K562 (cell line): ENCODE results near the gene KBTBD12. TPM values are rescaled to one million over a fixed set of nuclear protein-coding genes. Genes with fewer than 3 reads are reported as not detected.

ENCODE experiments used
- AFF1 ChIP-seq, 2 experiments: fragments of 450-650 bp; IDR thresholded peaks; 2 replicates each; pipeline ENCODE4 v1.6.1; 2018; ENCODE audit warnings: mild to moderate bottlenecking in 2 of 2, low read depth in 1 of 2; ENCODE audit not compliant: partially characterized antibody in 2 of 2
- BRD4 ChIP-seq: fragments of 200-600 bp; sonication (generic); IDR thresholded peaks from 2 replicates; pipeline ENCODE4 v1.6.1; 2017; ENCODE audit warnings: inconsistent platforms
- EGR1 ChIP-seq: fragments of 450-650 bp; conservative IDR thresholded peaks from 2 replicates; pipeline ENCODE4 v1.6.1; 2017; ENCODE audit warnings: mild to moderate bottlenecking
- FOXJ2 ChIP-seq: fragments of 200-800 bp; sonication (Bioruptor generic); IDR thresholded peaks from 2 replicates; pipeline ENCODE4 v1.6.1; 2016; ENCODE audit warnings: missing genetic modification characterization, missing compliant biosample characterization
- MECOM ChIP-seq: fragments of 250-450 bp; sonication (Bioruptor Pico); IDR thresholded peaks from 2 replicates; pipeline ENCODE4 v1.8.0; 2022; ENCODE audit warnings: inconsistent platforms
- POLR2B ChIP-seq: fragments of 450-650 bp; IDR thresholded peaks from 2 replicates; pipeline ENCODE4 v1.6.1; 2018; ENCODE audit warnings: low read depth; ENCODE audit not compliant: partially characterized antibody
- PPARD ChIP-seq: fragments of 250-450 bp; sonication (Bioruptor Pico); IDR thresholded peaks from 2 replicates; pipeline ENCODE4 v1.8.0; 2022; ENCODE audit warnings: inconsistent platforms, mild to moderate bottlenecking, moderate library complexity
- RBM39 ChIP-seq: fragments of 200-400 bp; formaldehyde crosslinking; optimal IDR thresholded peaks from 2 replicates; pipeline ENCODE3; 2018; ENCODE audit warnings: low read depth, low read length
- STAT5B ChIP-seq: fragments of 250-450 bp; sonication (Bioruptor Pico); IDR thresholded peaks from 2 replicates; pipeline ENCODE4 v1.8.0; 2021; ENCODE audit warnings: mild to moderate bottlenecking, inconsistent platforms
- TCF7 ChIP-seq: sonication (generic); IDR thresholded peaks from 2 replicates; pipeline ENCODE4 v1.6.1; 2016; ENCODE audit warnings: antibody characterized with exemption, borderline replicate concordance
- THRB ChIP-seq: fragments of 450-650 bp; formaldehyde crosslinking; conservative IDR thresholded peaks from 2 replicates; pipeline ENCODE4 v1.4.0; 2022; ENCODE audit warnings: mild to moderate bottlenecking, missing genetic modification characterization
- ZNF253 ChIP-seq: fragments of 250-450 bp; sonication (Bioruptor Pico); conservative IDR thresholded peaks from 2 replicates; pipeline ENCODE4 v1.6.1; 2021; ENCODE audit warnings: mild to moderate bottlenecking
- ZNF318 ChIP-seq, 2 experiments: fragments of 450-650 bp; IDR thresholded peaks; 2 replicates each; pipeline ENCODE4 v1.6.1; 2016; ENCODE audit warnings: mild to moderate bottlenecking in 2 of 2, borderline replicate concordance in 1 of 2, low read depth in 1 of 2, moderate library complexity in 1 of 2
- ZNF507 ChIP-seq: conservative IDR thresholded peaks from 2 replicates; pipeline ENCODE4 v1.6.1; 2017; ENCODE audit warnings: missing genetic modification characterization, missing compliant biosample characterization
- polyA plus RNA-seq, 8 experiments: library from polyadenylated mRNA; depleted of rRNA in 4 of 8; stranded (reverse) in 5 of 8; unstranded in 3 of 8; fragments of >200 nt; fragmentation: Nextera tagmentation in 2 of 8; fragmentation: Illumina TruSeq in 1 of 8; extraction: Ambion mirVana in 2 of 8; extraction: Trizol in 1 of 8; gene quantifications; 2 replicates each; pipeline versions ENCODE4 v1.2.1 to v1.2.3, GENCODE V29; 2011 to 2014; ENCODE audit warnings: inconsistent platforms in 1 of 8, missing spikeins in 1 of 8
- total RNA-seq, 7 experiments: library from RNA; depleted of rRNA in 6 of 7; stranded (reverse); fragments of >200 nt in 6 of 7; fragmentation: Illumina TruSeq in 2 of 7; extraction: Trizol in 2 of 7; gene quantifications; 2 replicates each; pipeline versions ENCODE4 v1.2.1 to v1.2.3, GENCODE V29; 2011 to 2021; ENCODE audit warnings: low replicate concordance in 1 of 7

KBTBD12 gene
- total and polyA plus RNA-seq, 9 of the 15 experiments (the other 6 are each of a cell fraction or from before 2014, with no cell fraction given), result not detected

- TF ChIP-seq AFF1 (IDR thresholded peaks at IDR 0.05; ENCODE audit: low read depth in 1 of 2, partially characterized antibody in 2 of 2) (peak in 1 of 2 experiments; percentile 54), POLR2B (no peak), ZNF253 (CRISPR knock-in tag) (no peak), BRD4 (no peak; the same call in 1 of the 2 replicates), STAT5B (CRISPR knock-in tag) (no peak), EGR1 (no peak), RBM39 (no peak), TCF7 (no peak), THRB (CRISPR knock-in tag) (no peak), PPARD (CRISPR knock-in tag) (no peak), MECOM (CRISPR knock-in tag) (no peak), ZNF507 (no peak), ZNF318 (IDR thresholded peaks at IDR 0.05; ENCODE audit: borderline replicate concordance in 1 of 2, low read depth in 1 of 2) (peak in 1 of 2 experiments; percentile 78; a peak in 1 of 4 replicates), FOXJ2 (peak; percentile 78)
Observed at GRCh38 chr3:128009952-128010846, 95.2 kb downstream of the KBTBD12 start (continued).
